T-helper 9 cell (primary cell): ENCODE measurements around the gene FAM47A.

ENCODE experiments used
- DNase-seq: peaks from one replicate; pipeline ENCODE4 v3.0.0-alpha.2; 2020
- total RNA-seq, 2 donors: gene quantifications; one replicate each; lab custom pipeline; 2026; lab: John Stamatoyannopoulos, UW

FAM47A gene
- 0 reads per million in 2 donors for total RNA-seq

DNA sequence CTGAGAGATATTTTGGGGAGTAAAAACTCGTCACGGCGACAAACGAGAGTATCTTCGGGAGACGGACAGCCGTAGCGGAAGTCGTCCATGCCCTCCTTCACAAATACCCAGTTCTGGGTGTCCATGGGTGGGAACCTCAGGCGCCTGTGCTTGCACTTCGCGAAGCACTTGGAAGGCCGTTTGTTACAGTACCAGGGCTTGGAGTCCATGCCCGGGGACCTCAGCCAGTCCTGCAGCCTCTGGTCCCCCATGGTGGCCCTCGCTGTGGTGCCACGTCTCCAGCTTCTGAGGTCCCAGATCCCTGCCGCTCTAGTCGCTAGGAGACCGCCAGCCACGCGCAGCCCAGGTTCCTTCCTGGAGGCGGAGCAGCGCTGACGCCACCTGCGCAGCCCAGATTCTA is at the start of gene FAM47A:
Gene FAM47A, minus strand, starts transcription at position 287 of the 400 bp plus-strand sequence. Its CDS starts 36 bp downstream, at position 251.
- no peak for DNase-seq

DNA sequence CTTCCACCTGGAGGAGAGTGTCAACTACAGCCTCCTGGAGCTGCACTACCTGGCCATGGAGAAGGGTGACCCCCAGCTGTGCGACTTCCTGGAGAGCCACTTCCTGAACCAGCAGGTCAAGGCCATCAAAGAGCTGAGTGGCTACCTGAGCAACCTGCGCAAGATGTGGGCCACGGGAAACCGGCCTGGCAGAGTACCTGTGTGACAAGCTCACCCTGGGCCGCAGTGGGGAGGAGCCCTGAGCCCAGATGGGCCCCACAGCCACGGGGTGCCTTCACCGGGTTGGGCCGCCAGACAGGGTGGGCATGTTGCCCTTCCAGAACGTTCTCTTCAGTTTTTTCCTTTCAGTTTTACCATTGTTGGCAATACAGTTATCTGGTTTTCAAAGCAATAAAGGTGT is 15.2 kb upstream of the FAM47A start:
- DNase-seq, result no peak

DNA sequence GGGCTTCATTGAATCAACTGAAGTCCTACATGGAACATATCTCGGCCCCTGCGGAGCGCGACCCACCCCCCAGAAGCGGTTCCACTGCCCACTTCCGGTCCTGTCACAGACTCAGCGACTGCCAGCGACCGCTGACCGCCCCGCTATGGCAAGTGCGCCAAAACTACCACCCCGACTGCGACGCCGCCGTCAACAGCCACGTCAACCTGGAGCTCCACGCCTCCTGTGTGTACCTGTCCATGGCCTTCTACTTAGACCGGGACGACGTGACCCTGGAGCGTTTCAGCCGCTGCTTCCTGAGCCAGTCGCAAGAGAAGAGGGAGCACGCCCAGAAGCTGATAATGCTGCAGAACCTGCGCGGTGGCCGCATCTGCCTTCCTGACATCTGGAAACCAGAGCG is 14.8 kb upstream of the FAM47A start:
- no peak for DNase-seq

DNA sequence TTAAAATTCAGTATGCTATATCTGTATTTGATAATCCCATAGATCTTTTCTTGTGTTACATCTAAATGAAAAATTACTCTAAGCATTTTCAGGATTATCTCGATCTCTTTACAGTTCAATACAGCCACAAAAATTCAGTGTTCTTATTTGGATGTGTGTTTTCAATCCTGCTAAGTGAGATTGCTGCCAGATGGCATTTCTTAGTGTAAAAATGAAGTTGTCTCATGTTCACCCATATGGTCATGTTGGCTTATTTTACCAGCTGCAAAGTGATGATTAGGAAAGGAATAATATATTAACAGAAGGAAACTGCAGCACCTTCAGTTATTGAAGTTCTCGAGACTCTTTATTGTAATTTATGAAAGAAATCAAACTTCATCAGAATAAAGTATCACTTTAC is 12.1 kb upstream of the FAM47A start:
- no peak for DNase-seq

DNA sequence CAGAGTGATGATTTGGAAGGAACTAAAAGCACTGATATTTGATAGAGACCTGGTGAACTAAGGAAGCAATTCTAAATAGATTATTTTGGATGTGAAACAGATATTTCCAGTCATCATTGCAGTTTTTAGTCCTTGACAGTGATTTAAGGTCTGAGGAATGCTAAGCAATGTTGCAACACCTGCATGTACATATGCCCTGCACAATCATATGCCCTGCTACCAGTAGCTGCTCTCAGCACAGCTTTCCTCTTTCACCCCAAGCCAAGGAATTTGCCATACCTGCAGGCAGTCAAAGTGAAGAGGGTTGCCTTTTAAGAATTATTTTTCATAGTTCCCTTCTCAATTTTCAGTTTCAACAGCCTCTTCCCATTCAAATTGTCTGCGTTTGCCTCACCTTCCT is 8.7 kb upstream of the FAM47A start:
- no peak for DNase-seq

DNA sequence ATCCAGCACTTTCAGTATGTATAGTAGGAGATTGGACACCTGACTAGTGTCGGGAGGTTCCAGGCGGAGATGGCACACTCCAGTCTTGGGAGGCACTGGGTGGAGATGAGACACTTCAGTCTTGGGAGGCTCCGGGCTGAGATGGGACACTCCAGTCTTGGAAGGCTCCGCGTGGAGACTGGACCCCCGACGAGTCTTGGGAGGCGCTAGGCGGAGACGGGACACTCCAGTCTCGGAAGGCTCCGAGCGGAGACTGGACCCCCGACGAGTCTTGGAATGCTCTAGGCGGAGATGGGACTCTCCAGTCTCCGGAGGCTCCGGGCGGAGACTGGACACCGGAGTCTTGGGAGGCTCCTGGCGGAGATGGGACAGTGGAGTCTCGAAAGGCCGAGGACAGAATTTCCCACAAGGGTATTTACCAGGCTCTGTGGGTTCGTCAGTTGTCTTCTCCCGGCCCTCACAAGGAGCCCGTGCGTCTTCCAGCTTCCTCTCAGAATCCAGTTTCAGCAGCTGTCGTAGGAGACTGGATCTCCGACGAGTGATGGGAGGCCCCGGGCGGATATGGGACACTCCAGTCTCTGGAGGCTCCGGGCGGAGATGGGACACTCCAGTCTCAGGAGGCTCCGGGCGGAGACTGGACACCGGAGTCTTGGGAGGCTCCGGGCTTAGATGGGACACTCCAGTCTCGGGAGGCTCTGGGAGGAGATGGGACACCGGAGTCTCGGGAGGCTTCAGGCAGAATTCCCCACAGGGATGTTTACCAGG is 952 bp downstream of the FAM47A start:
- DNase-seq, result no peak

DNA sequence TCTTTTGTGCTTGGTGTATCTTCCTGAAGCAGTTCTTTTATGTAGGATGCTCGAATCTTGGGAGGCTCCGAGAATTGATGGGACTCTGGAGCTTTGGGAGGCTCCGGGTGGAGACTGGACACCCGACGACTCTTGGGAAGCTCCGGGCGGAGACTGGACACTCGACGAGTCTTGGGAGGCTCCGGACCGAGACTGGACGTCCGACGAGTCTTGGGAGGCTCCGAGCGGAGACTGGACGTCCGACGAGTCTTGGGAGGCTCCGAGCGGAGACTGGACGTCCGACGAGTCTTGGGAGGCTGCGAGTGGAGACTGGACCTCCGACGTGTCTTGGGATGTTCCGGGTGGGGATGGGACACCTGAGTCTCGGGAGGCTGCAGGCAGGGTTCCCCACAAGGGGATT is 1.6 kb downstream of the FAM47A start:
- no peak for DNase-seq

DNA sequence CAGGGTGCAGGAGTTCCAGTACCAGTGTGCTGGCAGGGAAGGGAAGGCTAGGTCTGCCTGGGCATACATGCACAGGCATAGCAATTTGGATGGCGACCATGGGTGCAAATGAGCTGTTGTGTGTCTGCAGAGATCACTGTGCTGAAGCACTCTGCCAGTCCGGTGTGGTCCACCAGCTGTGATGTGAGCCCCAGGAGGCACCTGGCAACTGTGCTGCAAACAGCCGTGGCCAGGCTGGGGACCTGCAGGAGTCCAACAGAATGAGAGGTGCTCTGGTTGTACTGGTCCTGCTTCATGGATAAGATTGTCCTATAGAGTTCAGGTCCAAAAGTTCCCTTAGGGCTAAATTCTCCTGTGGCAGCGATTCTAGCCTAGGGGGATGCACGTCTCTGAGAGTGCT is 6.1 kb downstream of the FAM47A start:
- no peak for DNase-seq

DNA sequence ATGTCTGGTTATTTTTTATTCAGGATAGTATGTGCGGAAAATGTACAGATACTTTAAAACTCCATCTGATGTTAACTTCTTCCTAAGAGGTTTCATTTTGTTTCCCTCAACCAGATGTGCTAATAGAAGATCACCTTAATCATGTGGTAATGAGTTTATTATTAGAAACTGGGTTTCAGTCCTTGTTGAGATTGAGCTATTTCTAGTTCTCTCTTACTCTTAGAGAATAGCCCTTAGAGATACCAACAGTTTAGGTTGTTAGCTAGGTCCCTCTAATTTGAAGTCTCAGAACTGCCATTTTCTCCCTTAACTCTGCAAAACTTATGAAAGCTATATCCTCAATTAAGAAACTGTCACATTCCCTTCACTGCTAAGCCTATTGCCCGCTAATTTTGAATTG is 13.0 kb downstream of the FAM47A start:
- no peak for DNase-seq

DNA sequence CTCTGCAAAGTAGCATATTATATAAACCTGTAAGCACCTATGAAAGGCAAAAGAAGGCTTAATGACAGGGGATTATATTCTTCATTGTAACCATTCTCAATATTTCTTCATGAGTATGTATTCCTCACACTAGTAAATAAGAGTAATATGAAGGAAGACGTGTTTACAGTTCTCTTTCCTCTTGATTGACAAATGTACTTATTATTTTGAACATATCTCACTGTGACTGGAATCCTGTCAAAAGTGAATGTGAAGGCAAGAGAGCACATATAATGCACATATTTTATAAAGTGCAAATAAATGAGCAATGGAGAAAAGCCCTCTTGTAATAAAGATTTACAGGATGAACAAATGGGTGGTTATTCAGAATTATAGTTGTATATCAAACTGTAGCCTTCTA is 19.7 kb downstream of the FAM47A start:
- DNase-seq, result no peak
